Activated CD4-positive, CD25-positive, alpha-beta regulatory T cell treated with anti-CD3 and anti-CD28 coated beads, Interleukin-2, amount 50 U/mL, for 24 hours (primary cell): Measurements from ENCODE around the gene ARL9.

Experiments used
- ATAC-seq, 2 donors: fragments of 150-1000 bp; cut with Tn5 transposase; one replicate each; pipeline ENCODE4 v1.10.0; 2021; ENCODE audit warnings: mild to moderate bottlenecking in 1 of 2, moderate library complexity in 1 of 2

The ARL9 gene, protein sequence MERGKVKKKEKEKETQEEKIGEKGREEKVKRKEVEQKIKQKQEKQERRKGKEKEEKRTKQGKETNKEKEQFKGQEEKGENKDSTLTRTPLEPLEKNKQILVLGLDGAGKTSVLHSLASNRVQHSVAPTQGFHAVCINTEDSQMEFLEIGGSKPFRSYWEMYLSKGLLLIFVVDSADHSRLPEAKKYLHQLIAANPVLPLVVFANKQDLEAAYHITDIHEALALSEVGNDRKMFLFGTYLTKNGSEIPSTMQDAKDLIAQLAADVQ

DNA sequence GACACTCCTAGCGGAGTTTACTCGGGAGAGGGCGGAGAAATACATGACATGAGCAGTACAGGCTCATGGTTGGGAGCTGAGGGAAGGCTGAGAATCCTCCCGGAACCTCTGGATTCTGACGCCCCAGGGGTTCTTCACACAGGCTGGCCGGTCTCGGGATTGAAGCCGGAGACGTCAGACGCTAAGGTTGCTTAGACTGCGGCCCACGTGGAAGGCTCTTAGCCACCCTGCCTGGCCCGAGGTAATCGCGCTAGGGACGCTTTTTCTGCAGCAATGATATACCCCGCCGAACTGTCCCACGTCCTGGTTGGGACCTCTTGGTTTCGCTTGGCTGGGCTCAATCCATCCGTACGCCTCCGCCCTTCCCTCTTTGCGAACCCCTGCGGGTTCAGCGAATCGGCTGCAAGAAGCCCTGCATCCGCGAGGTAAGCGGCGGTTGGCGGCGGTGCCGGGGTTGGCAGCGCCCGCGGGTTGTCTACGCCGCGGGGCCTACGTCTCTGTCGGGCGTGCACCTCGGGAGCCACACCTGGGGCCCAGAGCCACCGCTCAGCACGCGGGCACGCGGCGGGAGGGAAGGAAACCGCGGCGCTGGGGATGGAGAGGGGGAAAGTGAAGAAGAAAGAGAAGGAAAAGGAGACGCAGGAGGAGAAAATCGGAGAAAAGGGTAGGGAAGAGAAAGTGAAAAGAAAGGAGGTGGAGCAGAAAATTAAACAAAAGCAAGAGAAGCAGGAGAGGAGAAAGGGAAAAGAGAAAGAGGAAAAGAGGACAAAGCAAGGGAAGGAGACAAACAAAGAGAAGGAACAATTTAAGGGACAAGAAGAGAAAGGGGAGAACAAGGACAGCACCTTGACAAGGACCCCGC lies at the start of gene ARL9:
Gene ARL9, plus strand, starts transcription at position 523 of the 862 bp plus-strand sequence. Its CDS starts 72 bp downstream, at position 595.
- peak; percentile 87 to 93 for ATAC-seq

GRCh38 chr4:56460085-56460484 lies 45.5 kb upstream of the ARL9 start:
- ATAC-seq, result peak in 1 of 2 donors; percentile 48

GRCh38 chr4:56462157-56462556 lies 43.4 kb upstream of the ARL9 start:
- no peak for ATAC-seq

GRCh38 chr4:56463711-56464110 lies 41.9 kb upstream of the ARL9 start:
- no peak for ATAC-seq

DNA sequence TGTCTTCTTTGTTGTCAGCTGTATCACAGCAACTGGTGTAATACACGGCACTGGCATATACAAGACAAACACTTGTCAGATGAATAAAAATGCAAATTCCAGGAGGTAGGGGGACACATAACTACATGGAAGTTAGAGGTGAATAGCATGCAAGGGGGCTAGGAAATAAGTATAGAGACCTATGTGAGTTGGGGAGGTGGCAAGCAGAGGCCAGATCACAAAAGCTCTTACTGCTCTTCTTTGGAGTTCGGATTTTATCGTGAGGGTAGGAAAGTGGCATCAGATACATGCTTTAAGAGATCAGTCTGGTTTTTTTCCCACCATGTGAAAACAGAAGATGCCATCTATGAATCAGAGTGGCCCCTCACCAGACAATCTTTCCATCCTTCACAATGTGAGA lies 41.0 kb upstream of the ARL9 start:
- no peak for ATAC-seq

GRCh38 chr4:56465599-56466295 lies 39.8 kb upstream of the ARL9 start:
- no peak for ATAC-seq

- peak; percentile 40 to 54 for ATAC-seq
Measured at GRCh38 chr4:56466296-56466761, 39.3 kb upstream of the ARL9 start.

DNA sequence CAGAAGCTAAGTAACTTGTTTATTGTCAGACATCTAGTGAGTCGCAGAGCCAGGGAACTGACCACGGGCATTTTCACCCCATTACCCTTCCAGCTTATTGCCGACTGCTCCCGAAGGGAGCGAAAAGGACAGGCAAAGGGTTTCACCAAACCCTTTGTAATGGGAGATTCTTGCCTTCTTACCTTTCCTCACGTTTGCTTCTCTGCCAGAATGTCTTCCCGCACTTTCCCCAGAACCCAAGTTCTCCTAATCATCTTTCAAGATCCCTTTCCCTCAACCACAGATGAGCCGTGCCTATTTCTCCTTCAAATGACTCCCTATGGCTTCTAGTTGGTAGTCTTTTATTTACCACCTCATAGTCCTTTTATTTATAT lies 38.7 kb upstream of the ARL9 start:
- ATAC-seq, result no peak

GRCh38 chr4:56467284-56468096 lies 38.1 kb upstream of the ARL9 start, which contains the start of gene SRP72:
Gene SRP72 (plus strand): TSS chr4:56467617. CDS start chr4:56467636, 19 bp downstream.
- peak; percentile 95 to 96 for ATAC-seq

DNA sequence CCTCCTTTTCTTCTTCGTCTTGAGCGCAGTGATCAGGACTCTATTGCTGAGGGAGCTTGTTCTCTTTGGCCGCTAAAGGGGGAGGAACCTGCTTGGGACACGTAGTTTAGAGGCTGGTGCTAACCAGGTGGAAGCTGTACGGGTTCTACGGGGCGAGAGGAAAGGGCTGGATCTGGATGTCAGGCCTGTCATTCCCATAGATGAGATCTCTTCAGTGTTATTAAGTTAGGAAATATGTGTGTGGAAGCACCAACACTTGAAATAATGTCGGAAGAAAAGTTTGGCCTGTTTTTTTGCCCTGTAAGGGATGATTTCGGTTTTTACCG lies 37.5 kb upstream of the ARL9 start:
- peak; percentile 43 to 49 for ATAC-seq

DNA sequence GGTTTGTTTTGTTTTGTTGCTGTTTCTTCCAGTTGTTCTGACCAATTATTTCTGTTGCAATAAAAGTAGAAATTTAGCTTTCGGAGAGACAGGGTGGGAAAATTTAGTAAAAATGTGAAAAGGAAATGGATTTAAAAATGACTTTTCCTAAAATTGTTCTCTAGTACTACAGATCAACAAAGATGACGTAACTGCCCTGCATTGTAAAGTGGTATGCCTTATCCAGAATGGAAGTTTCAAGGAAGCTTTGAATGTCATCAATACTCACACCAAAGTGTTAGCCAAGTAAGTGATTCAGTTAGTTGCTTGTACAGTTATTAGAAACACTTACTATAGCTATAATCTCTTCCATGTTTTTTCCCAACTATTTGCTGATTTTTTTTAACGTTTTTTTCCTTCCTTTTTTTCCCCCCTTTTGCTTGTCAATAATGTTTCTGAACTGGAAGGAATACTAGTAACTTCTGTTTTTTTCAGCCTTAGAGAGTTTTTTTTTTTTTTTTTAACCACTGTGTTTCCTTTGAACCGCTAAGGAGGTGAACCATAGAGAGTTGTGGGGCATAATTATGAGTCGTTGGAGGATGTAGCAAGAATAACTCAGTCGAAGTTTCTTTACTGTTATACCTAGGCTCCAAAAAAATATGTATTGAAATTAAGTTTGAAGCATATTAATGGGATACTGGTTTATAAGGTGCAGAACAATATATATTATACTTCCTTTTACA lies 35.9 kb upstream of the ARL9 start:
- ATAC-seq, result no peak

DNA sequence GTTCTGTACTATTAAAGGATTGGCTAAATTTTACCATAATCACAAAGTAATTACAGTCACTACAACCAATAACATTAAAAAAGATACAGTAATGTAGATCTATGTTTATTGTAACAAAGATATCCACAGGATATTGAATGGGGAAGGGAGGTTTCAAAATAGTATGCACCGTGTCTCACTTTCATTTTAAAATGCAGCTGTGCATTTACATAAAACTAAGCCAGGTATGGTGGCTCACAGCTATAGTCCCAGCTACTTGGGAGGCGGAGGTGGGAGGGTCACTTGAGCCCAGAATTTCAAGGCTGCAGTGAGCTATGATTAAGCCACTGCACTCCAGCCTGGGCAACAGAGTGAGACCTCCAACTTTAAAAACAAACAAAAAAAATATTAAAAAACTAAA lies 29.7 kb upstream of the ARL9 start:
- no peak for ATAC-seq

- ATAC-seq, result no peak
Measured at GRCh38 chr4:56477192-56477702, 28.3 kb upstream of the ARL9 start.

- ATAC-seq, result no peak
Measured at GRCh38 chr4:56480691-56481090, 24.9 kb upstream of the ARL9 start.

GRCh38 chr4:56496241-56496640 lies 9.3 kb upstream of the ARL9 start:
- ATAC-seq, result no peak

GRCh38 chr4:56511098-56511497 lies 5.5 kb downstream of the ARL9 start:
- no peak for ATAC-seq

DNA sequence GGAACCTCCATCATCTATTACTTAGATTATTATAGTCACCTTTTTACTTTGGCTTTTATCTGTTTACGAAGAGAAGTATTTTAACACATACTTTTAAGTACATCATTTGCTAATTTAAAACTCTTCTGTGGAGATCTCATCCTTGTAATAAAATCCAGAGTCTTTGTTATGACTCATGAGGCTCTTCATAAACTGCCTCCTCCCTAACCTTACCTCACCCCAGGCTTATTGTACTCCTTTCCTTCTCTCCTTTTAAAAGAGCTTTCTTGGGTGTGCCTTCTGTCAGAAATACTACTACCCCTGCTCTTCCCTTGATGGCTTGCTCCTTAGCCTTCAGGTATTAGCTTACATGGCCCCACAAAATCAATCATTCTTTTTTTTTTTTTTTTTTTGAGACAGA lies 6.6 kb downstream of the ARL9 start:
- ATAC-seq, result no peak

DNA sequence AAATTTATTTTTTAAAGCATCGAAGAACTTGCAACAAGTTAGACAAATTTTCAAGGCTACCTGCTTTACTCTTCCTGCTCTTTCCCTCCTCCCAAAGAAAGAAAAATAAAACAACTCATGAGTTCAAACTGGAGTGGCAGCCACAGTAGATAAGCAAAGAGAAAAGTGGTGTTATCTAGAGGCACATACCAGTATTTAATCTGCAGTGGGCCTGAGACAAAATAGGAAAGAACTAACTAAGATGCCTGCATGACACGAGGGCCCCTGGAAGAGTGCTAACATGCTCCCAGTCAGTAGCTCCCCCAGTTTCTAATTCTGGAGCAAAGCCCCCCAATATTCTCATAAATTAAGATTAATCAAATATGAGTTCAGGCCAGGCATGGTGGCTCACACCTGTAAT lies 7.9 kb downstream of the ARL9 start:
- no peak for ATAC-seq

DNA sequence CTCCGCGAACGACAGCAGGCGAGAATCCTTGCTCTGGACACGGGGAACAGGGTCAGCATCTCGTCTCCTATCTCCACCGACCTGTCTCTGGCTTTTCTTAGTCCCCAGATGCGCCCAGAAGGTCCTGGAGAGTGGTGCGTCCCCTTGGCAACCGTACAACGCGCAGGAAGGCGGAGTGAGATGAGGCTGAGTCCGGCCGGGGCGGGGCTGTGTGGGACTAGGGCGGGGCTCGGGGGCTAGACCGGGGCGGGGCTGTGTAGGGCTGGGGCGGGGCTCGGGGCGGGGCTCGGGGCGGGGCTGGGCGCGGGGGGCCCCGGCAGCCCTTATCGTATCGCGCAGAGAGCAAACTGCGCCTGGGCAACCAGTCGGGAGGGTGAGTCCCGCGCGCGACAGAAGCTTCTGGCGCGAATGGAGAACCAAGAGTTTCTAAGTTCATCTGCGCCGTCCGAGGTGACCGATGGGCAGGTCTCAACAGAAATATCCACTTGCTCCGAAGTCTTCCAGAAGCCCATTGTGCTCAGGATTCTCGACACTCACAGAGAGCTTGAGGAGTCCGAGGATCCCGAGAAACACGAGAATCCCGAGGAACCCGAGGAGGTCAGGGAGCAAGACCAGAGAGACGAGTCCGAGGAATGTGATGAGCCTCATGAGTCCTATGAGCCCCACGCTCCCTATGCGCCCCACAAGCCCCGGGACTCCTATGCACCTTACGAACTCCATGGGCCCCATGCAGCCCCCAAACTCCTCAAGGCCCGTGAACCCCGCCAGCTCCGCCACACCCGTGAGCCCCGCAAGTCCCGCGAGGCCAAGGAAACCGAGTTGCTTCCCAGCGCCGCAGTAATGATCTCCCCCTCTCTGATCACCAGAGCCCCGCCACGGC lies 24.9 kb downstream of the ARL9 start:
- ATAC-seq, result peak; percentile 97 to 98

- ATAC-seq, result no peak
Measured at GRCh38 chr4:56531149-56531770, 25.7 kb downstream of the ARL9 start.
